ENCODE data around the gene FXYD6.

Gene FXYD6

DNA sequence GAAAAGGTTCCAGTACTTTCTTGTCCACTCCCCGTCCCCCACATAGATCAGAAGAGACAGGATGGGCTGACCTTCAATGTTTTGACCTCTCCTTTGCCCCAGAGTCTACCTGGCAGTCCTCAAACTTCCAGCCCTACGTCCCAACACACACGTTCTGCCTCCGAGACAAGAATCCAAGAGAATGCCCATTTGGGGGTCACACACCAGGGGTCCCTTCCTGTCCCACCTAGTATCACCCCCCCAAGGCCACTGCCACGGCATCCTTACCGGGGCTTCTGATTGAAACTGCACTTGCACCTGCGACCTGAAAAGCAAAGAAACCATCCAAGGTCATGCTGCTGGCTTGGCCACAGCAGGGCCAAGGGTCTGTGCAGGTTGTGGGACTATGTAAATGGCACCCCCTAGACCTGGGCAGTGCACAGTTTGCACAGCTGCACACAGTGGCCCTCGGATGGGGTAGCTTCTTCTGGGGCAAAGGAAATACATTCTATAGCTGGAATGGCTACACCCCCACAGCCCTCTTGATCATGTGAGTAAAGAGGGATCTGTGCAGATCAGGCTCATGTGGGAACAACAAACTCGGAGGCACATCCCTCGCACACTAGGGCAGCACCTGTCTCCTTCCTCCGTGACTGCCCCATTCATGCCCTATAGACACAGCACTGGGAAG lies 35.4 kb downstream of the FXYD6 start:
- DNase-seq, result no peak

DNA sequence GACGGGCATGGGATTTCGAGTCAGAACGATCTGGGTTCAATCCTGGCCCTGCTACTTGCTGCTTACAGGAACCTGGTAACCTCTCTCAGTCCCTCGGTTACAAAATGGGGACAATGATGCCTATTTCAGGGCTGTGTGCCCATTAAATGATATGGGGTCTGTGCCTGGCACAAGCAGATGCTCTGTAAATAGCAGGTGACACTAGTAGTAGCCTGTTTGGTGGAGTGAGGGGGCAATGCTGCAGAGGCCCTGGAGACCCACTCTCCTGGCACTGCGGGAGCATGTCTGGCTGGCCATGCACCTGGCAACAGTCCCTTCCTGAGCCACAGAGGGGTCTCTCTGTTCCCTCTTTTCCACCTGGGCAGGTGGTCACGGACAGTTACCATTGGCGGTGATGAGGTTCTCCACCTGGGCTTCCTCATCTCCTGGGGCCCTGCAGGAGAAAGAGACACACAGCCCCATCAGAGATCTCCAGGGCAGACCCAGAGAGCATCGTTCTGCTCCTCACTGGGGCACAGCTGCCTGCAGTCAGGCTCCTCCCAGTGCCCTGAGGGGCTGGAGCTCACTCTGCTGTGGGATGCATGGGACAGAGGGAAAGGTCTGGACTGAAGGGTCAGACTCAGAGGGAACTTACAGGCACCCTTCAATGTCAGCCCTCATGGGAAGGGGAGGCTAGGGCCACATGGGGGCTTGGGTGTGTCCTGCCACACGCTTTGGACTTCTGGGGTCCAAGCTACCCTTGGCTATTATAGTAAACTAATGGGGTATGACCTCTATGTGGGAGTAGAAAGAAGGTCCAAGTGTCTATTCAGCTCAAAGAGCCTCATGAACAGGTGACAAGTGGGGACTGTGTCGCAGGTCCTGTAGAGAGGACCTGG lies 36.3 kb downstream of the FXYD6 start:
- DNase-seq, result no peak

DNA sequence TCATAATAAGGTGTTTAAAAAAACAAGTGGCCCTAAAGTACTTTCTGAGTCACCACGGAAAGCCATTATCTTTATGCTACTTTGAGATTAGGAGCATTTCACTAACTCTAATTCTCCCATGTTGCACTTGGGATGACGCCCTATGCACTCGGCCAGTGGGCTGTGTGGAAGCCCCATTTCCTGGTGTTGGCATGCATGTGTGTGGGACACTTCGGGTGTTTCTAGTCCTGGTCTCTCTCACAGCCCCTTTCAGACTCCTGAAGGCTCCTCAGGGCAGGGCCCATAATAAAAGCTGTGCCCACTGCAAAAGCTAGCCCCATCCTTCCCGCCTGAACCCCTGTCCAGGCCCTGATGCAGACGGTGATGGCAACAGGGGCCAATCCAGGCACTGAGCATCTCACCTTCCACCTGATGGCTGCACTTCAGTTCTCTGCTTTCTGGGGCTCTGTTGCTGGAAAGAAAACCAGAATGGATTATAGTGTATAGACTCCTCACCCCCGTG lies 37.0 kb downstream of the FXYD6 start:
- DNase-seq, result no peak

DNA sequence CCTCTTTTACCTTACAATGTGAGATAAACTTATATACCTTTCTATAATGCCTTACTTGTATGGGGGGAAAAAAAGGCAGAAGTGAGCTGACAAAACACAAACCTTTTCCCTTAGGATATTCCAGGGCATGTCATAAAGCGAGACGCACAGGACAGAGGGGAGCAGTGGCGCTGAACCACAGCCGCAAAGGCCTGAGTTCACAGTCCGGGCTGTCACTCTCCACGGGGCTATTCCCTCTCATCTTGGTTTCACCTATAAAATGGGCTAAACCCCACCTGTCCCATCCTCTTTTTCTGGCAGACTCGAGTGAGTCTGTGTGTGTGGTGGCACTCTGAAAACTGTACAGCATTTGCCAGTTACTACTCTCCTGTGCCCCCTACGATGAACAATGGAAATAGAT lies 37.6 kb downstream of the FXYD6 start:
- no peak for DNase-seq

DNA sequence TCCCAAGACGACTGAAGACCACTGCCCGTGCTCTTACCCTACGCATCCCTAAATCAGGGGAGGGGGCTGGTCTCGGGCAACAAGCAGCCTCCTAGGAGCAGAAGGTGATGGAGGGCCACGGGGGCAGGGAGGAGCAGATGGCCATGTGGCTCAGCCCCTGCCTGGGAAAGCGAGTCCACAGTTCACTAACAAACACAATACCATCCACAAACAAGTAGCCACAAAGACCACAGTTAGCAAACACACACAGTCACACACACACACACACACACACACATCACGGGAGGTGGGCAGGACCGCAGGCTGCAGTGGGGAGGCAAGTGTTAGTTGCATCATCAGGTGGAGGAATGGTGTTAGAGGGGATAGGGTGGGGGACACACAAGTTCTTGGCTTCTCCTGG lies 38.7 kb downstream of the FXYD6 start:
- no peak for DNase-seq

DNA sequence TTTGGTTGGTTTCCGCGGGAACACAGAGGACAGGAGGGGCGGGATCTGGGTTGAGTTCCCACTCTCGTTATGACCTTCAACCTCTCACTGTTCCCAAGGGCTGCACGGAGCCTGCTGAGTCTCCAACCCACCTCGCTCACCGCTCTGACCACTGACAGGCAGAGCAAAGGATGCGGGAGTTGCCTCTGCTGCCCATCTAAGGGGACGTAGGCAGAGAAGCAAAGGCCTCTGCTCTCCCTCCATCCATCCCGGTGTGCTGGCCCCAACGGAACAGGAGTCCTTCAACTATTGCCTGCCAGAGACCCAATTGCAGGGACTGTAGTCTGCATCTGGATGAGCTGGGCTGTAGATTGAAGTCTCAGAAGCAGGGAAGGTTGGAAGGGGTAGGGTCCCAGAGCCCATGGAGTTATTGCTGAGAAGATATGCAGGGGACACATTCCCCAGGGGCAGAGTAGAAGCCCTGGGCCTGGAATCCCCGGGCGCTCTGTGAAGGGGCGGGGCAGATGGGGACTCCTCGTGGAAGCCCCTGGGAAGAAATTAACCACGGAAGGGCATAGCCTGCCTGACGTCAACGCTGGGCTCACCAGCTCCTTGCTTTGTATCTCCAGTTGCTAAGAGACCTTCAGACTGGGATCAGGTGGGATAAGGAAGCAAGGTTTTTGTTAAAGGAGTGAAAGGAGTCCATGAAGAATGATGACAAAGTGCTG lies 39.2 kb downstream of the FXYD6 start:
- DNase-seq, result no peak

DNA sequence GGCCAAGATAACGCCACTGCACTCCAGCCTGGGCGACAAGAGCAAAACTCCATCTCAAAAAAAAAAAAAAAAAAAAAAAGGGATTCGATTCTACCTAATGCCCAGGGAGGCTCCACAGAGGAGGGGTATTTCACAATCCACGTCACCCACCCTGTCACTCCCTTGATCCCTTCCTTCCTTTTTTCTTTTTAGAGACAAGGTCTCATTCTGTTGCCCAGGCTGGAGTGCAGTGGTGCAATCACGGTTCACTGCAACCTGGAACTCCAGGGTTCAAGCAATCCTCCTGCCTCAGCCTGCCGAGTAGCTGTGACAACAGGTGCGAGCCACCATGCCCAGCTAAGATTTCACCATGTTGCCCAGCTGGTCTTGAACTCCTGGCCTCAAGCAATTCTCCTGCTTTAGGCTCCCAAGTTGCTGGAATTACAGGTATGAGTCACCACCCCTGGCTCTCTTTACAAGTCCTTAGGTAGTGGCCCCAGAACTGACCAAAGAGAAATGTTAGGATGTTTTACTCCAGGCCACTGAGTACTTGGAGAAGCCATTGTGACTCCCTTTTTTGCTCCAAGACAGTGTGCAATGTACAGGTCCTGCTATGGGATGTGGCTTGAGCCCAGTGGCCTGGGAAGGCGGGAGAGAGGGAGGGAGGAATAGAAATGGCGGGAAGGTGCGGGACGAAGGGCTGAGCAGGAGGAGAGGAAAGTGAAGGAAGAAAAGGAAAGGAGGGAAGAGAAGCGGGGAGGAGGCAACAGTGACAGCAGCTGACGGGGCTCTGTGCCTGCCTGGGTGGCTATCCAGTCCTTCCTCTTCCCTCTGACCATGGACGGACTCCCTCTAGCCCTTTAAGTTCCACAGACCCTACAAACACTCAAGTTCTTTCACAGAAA lies 40.1 kb downstream of the FXYD6 start:
- DNase-seq, result no peak

DNA sequence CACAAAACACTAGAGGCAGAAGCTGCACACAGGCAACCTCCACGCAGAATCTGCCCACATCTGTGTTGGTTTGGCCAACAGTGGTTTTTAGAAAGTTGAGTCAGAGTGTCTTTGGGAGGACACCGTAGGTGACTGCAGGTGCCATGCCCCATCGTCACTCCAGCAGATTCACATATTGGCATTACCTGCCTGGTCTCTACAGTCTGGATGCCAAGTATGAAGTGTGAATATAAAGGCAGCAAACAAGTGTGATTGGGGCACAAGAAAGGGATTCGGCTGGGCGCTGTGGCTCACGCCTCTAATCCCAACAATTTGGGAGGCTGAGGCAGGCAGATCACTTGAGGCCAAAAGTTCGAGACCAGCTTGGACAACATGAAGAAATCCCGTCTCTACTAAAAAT lies 40.9 kb downstream of the FXYD6 start:
- no peak for DNase-seq

DNA sequence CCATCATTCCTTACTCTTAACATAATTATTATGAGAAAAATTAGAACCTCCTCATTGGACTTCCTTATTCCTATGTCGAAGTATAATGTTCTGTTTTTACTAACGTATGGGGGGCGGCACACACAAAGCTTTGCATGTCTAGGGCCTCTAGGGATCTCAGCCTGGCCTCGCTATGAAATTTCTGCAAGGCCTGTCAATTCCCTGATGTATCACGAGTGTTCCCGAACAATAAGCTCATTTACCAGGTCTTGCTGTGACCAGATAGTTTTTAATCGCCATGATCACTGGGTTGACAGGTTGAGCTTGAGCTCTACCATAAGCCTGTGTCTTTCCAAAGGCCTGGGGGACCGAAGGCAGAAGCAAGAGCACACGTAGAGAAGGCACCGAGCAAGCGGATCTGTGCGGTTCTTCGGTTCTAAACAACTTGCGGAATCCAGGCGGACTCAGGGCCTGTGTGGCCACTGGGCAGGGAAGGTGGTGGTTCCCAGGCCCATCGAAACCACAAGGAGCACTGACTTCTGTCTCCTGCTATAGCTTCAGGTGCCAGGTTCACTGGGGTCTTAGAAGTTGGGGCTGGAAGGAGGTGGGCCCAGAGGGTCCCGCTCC lies 41.5 kb downstream of the FXYD6 start:
- no peak for DNase-seq

DNA sequence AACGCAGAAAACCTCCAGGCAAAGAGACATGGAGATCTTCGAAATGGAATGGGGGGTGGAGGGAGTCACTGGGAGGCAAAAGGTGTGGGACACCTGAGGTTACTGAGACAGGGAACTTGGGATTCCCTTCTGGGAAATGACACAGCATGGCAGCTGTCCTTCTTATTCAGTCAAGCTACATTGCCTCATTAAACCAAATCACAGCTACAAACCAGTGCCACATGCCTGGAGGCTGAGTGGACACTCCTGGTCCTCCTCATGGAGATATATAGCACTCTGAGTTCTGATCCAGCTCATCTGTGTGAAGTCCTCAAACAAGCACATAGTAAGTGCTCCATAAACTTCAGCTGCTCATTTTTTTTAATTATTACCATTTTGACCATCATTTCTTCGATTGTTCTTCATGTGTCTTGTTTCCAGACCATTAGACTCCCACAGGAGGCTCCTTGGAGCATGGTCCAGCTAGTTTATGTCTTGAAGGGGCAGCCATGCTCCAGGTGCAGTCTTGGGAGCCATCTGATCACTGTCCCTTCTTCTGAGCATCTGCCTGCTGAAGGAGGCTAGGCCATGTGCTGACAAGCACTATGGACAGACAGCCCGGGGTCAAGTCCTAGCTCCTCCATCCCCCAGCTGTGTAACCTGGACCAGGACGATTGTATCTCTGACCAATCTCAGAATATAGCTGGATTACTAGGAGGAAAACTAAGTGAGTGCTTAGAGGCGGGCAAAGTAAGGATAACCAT lies 42.2 kb downstream of the FXYD6 start:
- no peak for DNase-seq

DNA sequence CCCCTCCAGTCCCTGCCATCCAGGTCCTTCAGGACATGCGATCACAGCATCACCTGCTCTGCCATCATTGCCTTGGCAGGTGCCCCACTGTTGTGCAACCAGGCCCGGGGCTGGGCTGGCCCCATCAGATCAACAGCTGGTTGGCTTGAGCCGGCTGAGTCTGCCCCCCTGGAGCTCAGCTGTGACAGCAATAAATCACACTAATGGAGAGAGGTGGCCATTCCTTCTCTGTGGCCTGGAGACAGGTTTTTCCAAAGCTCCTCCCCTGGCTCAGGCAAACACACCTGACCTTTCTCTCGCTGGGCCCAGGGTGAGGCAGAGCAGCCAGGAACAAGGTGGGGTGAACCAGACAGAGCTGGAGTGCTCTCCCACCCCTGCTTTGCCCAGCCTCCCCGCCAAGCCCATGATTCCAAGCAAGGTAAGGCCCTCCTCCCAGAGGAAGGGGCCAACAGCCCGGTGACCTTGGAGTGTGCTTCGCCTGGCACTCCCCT lies 43.0 kb downstream of the FXYD6 start:
- DNase-seq, result peak; percentile 100

DNA sequence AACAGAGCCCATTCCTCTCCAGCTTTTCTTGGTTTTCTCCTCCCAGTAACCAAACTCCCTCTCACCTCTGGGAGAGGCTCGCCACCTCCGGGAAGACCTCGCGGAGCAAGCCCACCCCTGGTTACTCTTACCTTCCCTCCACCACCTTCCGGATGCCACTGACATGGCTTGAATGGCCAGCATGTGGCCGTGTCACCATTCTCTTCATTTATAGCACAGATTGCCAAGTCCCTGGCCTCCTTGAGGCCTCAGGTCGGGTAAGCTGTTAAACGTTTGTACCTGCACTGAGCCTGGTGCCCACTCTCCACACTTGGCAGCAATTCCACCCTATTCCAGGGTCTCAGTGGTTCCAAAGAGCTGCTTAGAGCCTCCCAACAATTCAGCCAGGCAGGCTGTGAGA lies 43.9 kb downstream of the FXYD6 start:
- no peak for DNase-seq

DNA sequence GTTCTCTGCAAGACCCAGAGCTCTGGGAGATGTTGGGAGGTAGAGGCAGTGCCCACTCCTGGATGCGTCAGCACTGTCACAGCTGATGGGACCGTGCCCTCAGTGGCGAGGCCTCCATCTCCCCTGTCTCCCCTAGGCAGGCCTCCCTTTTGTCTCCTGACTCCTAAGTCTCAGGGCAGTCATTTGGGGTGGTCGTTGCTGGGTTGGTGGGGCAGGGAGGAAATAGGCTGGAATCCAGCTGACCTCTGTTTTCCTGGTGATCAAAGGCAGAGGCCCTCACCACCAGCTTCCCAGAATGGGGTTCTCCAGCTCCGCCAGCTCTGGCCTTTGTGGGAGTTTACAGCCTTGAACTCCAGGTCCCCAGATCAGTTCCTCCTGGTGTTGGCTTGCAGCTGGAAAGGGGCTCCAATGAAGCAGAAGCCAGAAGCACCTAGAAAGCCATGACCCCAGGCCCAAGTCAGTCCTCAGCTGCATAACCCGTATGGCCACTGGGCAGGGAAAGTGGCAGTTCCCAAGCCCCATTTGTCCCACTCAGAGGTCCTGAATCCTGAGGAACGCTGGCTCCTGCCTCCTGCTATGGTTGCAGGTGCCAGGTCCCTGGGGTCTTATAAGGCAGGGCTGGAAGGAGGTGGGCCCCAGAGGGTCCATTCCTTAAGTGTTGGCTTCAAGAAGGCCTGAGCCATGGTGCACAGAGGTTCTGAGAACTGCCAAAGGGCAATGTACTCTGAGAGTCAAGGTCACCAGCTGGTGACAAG lies 44.6 kb downstream of the FXYD6 start:
- no peak for DNase-seq

DNA sequence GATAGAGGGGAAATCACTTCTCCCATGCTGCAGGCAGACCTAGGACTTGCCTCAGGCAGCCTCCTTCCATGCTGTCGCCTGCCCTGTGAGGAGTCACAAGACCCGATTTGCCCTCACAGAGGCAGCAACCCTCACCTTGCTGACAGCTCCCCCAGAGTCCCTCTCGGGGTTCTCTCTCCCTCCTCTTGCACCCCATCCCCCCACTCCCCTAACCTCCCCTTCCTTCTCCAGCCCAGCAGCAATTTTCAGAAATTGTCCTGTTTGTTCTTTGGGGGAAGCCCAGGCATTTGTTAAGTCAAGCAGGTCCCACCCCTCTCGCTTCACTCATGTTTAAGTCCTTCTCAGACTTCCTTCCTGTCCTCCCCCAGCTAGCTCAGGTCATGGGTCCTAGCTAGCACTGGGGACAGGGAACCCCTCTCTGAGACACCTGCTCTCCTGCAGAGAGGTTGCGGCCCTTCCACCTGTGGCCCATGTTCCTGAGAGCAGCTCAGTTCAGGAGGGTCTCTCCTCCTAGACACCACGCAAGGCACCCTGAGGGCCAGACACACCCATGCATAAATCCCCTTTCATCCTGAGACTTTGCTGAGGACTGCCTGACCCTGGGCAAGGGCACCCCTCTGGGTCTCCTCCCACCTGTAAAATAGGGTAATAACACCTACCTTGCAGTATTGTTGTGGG lies 45.6 kb downstream of the FXYD6 start:
- DNase-seq, result no peak

DNA sequence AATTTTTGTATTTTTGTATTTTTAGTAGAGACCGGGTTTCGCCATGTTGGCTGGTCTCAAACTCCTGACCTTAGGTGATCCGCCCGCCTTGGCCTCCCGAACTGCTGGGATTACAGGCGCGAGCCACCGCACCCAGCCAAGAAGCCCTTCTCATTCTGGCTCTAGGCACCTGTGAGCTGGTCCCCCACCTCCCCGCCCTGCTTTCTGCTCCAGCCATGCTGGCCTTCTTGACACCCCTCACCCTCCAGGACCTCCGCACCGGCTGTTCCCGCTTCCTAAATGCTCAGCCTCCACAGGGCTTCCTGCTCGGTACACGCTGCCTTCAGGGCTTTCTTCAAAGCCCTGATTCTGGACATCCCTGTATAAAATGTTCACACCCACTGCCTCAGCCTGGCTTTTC lies 46.4 kb downstream of the FXYD6 start:
- DNase-seq, result no peak

DNA sequence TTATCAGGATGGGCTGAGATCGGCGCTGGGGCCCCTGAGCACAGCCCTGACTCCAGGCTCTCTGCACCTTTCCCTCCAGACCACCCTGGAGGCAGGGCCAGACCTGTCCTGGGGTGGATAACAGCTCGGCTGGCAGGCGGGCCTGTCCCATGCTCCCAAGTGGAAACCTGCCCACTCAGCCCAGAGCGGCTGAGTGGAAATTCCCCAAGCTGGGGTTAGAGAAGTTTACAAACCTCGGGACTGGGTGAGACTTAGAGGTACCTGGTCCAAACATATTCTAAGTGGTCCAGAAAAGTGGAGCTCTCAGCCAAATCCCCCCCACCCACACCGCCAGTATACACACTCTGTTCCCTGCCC lies 47.1 kb downstream of the FXYD6 start:
- DNase-seq, result no peak

DNA sequence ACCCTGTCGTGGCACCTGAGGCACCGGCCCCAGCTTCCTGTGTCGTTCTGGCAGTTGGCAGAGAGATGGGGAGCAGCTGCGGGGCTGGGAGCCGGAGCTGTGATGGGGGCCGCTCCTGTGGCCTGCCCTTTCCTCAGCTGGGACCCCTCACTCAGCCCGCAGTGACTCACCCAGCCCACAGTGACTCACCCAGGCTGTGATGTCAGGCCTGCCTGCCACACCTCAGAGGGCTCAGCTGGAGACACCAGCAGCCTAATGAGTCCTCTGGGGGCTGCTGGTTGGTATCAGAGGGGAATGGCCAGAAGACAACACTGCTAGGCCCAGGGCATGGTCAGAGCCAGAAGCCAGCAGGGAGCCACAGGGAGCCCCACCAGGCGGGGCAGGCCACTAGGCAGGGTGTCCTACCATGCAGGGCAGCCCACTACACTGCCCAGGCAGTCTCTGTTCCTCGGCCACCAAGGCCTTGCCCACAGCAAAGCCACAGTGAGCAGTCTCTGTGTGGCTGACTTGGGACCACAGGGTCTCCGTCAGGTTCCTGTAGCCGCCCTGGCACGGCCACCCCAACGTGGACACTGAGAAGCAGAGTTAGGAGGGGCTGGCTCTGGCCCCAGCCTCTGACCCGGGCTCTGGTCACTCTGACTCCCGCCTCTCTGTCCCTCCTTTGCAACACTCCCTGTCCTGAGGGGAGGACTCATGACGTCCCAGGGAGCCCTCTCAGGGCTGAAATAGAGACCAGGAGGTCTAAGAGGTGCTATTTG lies 47.7 kb downstream of the FXYD6 start:
- DNase-seq, result no peak

DNA sequence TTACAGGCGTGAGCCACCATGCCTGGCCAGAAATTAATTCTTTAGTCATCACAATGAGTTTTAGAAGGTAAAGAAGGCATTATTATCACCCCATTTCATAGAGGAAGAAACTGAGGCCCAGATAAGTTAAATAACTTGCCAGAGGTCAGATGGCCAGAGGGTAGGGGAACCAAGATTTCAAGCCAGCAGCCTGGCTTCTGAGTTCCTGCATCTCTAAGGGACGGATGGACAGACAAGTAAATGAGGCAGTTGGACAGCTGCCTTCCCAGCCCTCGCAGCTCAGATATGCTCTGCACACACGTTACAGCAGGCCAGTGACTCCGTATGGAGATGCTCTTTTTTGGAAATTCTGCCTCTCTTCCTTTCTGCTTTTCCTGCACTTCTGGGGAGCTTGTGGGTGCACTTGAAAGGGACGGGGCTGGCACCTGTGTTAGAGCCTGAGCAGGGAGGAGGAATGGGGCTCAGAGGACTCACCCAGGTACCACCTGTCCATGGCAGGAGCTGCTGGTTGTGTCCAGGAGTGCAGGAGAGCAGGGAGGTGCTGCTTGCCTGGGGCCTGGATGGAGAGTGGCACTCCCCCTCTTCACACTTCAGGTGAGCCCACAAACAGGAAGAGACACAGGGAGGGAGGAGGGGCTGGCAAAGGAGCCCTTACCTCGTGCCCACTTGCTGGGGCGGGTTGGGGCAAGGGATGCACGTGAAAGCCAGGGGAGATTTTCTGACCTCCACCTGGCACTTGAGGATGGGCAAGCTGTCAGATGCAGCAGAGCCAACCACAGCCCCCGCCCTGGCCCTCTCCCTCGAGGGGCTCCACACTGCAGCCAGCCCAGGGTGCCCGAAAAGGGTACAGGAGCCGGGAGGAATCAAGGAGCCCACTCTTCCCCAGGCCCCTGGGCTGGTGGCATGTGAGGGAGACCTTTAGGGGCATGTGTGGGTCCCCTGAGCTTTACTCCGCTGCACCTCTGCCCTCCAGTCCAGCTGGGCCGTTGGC lies 48.6 kb downstream of the FXYD6 start:
- no peak for DNase-seq
